HepG2 (cell line): ENCODE results near the gene TATDN2. TPM values are rescaled to one million over a fixed set of nuclear protein-coding genes. Genes with fewer than 3 reads are reported as not detected.

Experiments
- AKAP8 ChIP-seq: sonication (generic); formaldehyde crosslinking; IDR thresholded peaks from 2 replicates; pipeline ENCODE4 v1.5.1; 2020; ENCODE audit warnings: mild to moderate bottlenecking, missing genetic modification reagents
- BORCS8-MEF2B ChIP-seq: sonication (generic); formaldehyde crosslinking; IDR thresholded peaks from 2 replicates; pipeline ENCODE4 v1.8.0; 2022; ENCODE audit warnings: mild to moderate bottlenecking, missing genetic modification reagents
- CBX5 ChIP-seq: sonication (generic); formaldehyde crosslinking; IDR thresholded peaks from 2 replicates; pipeline ENCODE4 v1.4.0; 2020; ENCODE audit warnings: missing genetic modification reagents, borderline replicate concordance
- KAT8 ChIP-seq: IDR thresholded peaks from 2 replicates; pipeline ENCODE4 v1.6.1; 2016; ENCODE audit warnings: missing genetic modification reagents, missing compliant biosample characterization
- MEF2D ChIP-seq: sonication (generic); formaldehyde crosslinking; IDR thresholded peaks from 2 replicates; pipeline ENCODE4 v1.5.1; 2020; ENCODE audit warnings: mild to moderate bottlenecking, missing genetic modification reagents
- MNT ChIP-seq: fragments of 450-650 bp; IDR thresholded peaks from 2 replicates; pipeline ENCODE4 v1.6.1; 2016
- POLR2G ChIP-seq: fragments of 200-400 bp; formaldehyde crosslinking; IDR thresholded peaks from 2 replicates; pipeline ENCODE4 v1.6.1; 2018; ENCODE audit warnings: mild to moderate bottlenecking, low read depth, low read length, moderate library complexity
- PTBP1 ChIP-seq: fragments of 200-400 bp; formaldehyde crosslinking; IDR thresholded peaks from 2 replicates; pipeline ENCODE4 v1.6.1; 2018; ENCODE audit warnings: low read length, low read depth; ENCODE audit not compliant: poor library complexity, severe bottlenecking
- TRIM24 ChIP-seq: sonication (generic); formaldehyde crosslinking; IDR thresholded peaks from 2 replicates; pipeline ENCODE4 v1.8.0; 2022; ENCODE audit warnings: mild to moderate bottlenecking, missing genetic modification reagents
- TSC22D2 ChIP-seq: sonication (generic); formaldehyde crosslinking; IDR thresholded peaks from 2 replicates; pipeline ENCODE4 v1.5.1; 2020; ENCODE audit warnings: missing genetic modification reagents, mild to moderate bottlenecking, borderline replicate concordance
- ZMAT3 ChIP-seq: sonication (generic); formaldehyde crosslinking; conservative IDR thresholded peaks from 2 replicates; pipeline ENCODE4 v1.7.0; 2021; ENCODE audit warnings: missing genetic modification reagents
- ZNF510 ChIP-seq: sonication (generic); formaldehyde crosslinking; IDR thresholded peaks from 2 replicates; pipeline ENCODE4 v1.4.0; 2020; ENCODE audit warnings: low read depth, mild to moderate bottlenecking, missing genetic modification reagents
- ZNF550 ChIP-seq: sonication (generic); formaldehyde crosslinking; IDR thresholded peaks from 2 replicates; pipeline ENCODE4 v1.4.0; 2020; ENCODE audit warnings: mild to moderate bottlenecking, missing genetic modification reagents, borderline replicate concordance
- ZNF607 ChIP-seq: sonication (generic); formaldehyde crosslinking; IDR thresholded peaks from 2 replicates; pipeline ENCODE4 v1.5.1; 2020; ENCODE audit warnings: missing genetic modification reagents, mild to moderate bottlenecking, borderline replicate concordance
- ZNF660 ChIP-seq: sonication (generic); formaldehyde crosslinking; IDR thresholded peaks from 2 replicates; pipeline ENCODE4 v1.5.1; 2020; ENCODE audit warnings: mild to moderate bottlenecking, low read depth, missing genetic modification reagents, borderline replicate concordance
- ZZZ3 ChIP-seq: sonication (generic); formaldehyde crosslinking; IDR thresholded peaks from 2 replicates; pipeline ENCODE4 v1.4.0; 2020; ENCODE audit warnings: missing genetic modification reagents, mild to moderate bottlenecking, borderline replicate concordance
- polyA plus RNA-seq, 8 experiments: library from polyadenylated mRNA; depleted of rRNA in 3 of 8; stranded (reverse) in 7 of 8; unstranded in 1 of 8; fragments of >200 nt; fragmentation: Illumina TruSeq in 4 of 8; extraction: Trizol in 4 of 8; gene quantifications; 2 replicates each; pipeline versions ENCODE4 v1.2.1 to v1.2.3, GENCODE V29; 2011 to 2016; ENCODE audit warnings: low read depth in 4 of 8, missing spikeins in 1 of 8, mixed read lengths in 1 of 8; ENCODE audit not compliant: insufficient read depth in 1 of 8
- total RNA-seq, 5 experiments: library from RNA; depleted of rRNA; stranded (reverse); fragments of >200 nt; fragmentation: Illumina TruSeq; extraction: Trizol; gene quantifications; 2 replicates each; pipeline ENCODE4 v1.2.3, GENCODE V29; 2016; ENCODE audit warnings: low read depth in 1 of 5
- TF ChIP-seq, protein P1 (sequence below): sonication (generic); formaldehyde crosslinking; conservative IDR thresholded peaks from 2 replicates; pipeline ENCODE4 v1.4.0; 2020; ENCODE audit warnings: missing genetic modification reagents
- TF ChIP-seq, protein P2 (sequence below): fragments of 450-650 bp; IDR thresholded peaks from 2 replicates; pipeline ENCODE4 v1.6.1; 2017
- TF ChIP-seq, protein P3 (sequence below): sonication (generic); formaldehyde crosslinking; IDR thresholded peaks from 2 replicates; pipeline ENCODE4 v1.5.0; 2020; ENCODE audit warnings: mild to moderate bottlenecking, missing genetic modification reagents, moderate library complexity
- TF ChIP-seq, protein P4 (sequence below): sonication (generic); formaldehyde crosslinking; conservative IDR thresholded peaks from 2 replicates; pipeline ENCODE4 v1.8.1; 2023; ENCODE audit warnings: missing genetic modification reagents
- TF ChIP-seq, protein P5 (sequence below): sonication (generic); formaldehyde crosslinking; IDR thresholded peaks from 2 replicates; pipeline ENCODE4 v1.4.0; 2020; ENCODE audit warnings: missing genetic modification reagents

The TATDN2 gene
- total and polyA plus RNA-seq, 2 of the 13 experiments (the other 11 are each of a cell fraction or from before 2014, with no cell fraction given) = 12.1 to 21.9 TPM

- TF ChIP-seq, protein P1, sequence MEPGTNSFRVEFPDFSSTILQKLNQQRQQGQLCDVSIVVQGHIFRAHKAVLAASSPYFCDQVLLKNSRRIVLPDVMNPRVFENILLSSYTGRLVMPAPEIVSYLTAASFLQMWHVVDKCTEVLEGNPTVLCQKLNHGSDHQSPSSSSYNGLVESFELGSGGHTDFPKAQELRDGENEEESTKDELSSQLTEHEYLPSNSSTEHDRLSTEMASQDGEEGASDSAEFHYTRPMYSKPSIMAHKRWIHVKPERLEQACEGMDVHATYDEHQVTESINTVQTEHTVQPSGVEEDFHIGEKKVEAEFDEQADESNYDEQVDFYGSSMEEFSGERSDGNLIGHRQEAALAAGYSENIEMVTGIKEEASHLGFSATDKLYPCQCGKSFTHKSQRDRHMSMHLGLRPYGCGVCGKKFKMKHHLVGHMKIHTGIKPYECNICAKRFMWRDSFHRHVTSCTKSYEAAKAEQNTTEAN (CRISPR knock-in tag) = no peak
- no peak for TF ChIP-seq ZNF550 (CRISPR knock-in tag)
- TF ChIP-seq KAT8 (CRISPR knock-in tag) = peak; percentile 23; the same call in 1 of the 2 replicates
- no peak for TF ChIP-seq MEF2D (CRISPR knock-in tag)
- no peak for TF ChIP-seq ZNF607 (CRISPR knock-in tag)
- no peak for TF ChIP-seq CBX5 (CRISPR knock-in tag)
- no peak for TF ChIP-seq ZMAT3 (CRISPR knock-in tag)
- peak; percentile 16; the same call in 1 of the 2 replicates for TF ChIP-seq MNT
- TF ChIP-seq ZNF510 (CRISPR knock-in tag) = no peak
- no peak for TF ChIP-seq AKAP8 (CRISPR knock-in tag)
- TF ChIP-seq TSC22D2 (CRISPR knock-in tag) = no peak
- TF ChIP-seq, protein P2, sequence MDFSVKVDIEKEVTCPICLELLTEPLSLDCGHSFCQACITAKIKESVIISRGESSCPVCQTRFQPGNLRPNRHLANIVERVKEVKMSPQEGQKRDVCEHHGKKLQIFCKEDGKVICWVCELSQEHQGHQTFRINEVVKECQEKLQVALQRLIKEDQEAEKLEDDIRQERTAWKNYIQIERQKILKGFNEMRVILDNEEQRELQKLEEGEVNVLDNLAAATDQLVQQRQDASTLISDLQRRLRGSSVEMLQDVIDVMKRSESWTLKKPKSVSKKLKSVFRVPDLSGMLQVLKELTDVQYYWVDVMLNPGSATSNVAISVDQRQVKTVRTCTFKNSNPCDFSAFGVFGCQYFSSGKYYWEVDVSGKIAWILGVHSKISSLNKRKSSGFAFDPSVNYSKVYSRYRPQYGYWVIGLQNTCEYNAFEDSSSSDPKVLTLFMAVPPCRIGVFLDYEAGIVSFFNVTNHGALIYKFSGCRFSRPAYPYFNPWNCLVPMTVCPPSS = no peak
- no peak for TF ChIP-seq ZNF660 (CRISPR knock-in tag)
- peak; percentile 14; the same call in 1 of the 2 replicates for TF ChIP-seq POLR2G
- no peak for TF ChIP-seq BORCS8-MEF2B (CRISPR knock-in tag)
- TF ChIP-seq, protein P3, sequence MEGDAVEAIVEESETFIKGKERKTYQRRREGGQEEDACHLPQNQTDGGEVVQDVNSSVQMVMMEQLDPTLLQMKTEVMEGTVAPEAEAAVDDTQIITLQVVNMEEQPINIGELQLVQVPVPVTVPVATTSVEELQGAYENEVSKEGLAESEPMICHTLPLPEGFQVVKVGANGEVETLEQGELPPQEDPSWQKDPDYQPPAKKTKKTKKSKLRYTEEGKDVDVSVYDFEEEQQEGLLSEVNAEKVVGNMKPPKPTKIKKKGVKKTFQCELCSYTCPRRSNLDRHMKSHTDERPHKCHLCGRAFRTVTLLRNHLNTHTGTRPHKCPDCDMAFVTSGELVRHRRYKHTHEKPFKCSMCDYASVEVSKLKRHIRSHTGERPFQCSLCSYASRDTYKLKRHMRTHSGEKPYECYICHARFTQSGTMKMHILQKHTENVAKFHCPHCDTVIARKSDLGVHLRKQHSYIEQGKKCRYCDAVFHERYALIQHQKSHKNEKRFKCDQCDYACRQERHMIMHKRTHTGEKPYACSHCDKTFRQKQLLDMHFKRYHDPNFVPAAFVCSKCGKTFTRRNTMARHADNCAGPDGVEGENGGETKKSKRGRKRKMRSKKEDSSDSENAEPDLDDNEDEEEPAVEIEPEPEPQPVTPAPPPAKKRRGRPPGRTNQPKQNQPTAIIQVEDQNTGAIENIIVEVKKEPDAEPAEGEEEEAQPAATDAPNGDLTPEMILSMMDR = no peak
- TF ChIP-seq, protein P4, sequence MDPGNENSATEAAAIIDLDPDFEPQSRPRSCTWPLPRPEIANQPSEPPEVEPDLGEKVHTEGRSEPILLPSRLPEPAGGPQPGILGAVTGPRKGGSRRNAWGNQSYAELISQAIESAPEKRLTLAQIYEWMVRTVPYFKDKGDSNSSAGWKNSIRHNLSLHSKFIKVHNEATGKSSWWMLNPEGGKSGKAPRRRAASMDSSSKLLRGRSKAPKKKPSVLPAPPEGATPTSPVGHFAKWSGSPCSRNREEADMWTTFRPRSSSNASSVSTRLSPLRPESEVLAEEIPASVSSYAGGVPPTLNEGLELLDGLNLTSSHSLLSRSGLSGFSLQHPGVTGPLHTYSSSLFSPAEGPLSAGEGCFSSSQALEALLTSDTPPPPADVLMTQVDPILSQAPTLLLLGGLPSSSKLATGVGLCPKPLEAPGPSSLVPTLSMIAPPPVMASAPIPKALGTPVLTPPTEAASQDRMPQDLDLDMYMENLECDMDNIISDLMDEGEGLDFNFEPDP (CRISPR knock-in tag) = no peak
- no peak for TF ChIP-seq TRIM24 (CRISPR knock-in tag)
- TF ChIP-seq, protein P5, sequence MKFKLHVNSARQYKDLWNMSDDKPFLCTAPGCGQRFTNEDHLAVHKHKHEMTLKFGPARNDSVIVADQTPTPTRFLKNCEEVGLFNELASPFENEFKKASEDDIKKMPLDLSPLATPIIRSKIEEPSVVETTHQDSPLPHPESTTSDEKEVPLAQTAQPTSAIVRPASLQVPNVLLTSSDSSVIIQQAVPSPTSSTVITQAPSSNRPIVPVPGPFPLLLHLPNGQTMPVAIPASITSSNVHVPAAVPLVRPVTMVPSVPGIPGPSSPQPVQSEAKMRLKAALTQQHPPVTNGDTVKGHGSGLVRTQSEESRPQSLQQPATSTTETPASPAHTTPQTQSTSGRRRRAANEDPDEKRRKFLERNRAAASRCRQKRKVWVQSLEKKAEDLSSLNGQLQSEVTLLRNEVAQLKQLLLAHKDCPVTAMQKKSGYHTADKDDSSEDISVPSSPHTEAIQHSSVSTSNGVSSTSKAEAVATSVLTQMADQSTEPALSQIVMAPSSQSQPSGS = no peak
- no peak for TF ChIP-seq PTBP1
- no peak for TF ChIP-seq ZZZ3
Measured at GRCh38 chr3:10249833-10250232, 1.6 kb downstream of the TATDN2 start (continued).
